T1000 (cell line): Measurements from ENCODE around the gene CLDN2.
"Not testable (repeated sequence)": the region's sequence is repeated elsewhere in the genome, so short reads cannot be mapped to it uniquely, and the experiment has no call there.

Experiments
- DNase-seq: peaks from one replicate; lab custom pipeline; 2025; ENCODE audit warnings: mixed read lengths; lab: John Stamatoyannopoulos, UW

CLDN2 gene

DNA sequence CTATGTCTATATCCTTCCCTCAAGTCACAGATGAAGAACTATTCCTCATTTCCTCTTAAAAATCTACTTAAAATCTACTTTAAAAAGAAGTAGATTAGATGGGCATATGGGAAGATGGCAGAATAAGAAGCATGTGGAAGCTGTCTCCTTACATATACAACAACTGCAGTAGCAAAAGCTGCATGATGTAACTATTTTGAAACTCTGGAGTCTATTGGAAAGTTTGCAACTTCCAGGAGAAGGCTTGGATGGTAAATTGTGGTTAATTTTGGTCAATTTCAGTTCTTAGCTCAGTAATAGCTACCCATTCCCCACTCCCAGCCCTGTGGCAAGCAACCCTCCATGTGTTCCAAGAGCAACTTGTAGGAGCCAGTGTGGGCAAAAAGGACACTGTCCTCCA lies 42.9 kb downstream of the CLDN2 start:
- no peak for DNase-seq

DNA sequence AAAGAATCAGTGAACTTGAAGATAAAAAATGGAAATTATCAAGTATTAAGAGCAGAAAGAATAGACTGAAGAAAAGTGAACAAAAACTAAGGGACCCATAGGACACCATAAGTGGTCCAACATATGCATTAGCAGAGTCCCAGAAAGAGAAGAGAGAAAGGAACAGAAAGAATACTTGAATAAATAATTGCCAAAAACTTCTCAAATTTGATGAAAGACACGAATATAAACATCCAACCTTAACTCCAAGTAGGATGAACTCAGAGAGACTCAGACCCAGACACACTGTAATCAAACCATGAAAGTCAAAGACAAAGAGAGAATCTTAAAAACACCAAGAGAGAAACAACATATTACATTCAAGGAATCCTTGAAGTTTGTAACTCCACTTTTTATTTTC lies 44.1 kb downstream of the CLDN2 start:
- no peak for DNase-seq

DNA sequence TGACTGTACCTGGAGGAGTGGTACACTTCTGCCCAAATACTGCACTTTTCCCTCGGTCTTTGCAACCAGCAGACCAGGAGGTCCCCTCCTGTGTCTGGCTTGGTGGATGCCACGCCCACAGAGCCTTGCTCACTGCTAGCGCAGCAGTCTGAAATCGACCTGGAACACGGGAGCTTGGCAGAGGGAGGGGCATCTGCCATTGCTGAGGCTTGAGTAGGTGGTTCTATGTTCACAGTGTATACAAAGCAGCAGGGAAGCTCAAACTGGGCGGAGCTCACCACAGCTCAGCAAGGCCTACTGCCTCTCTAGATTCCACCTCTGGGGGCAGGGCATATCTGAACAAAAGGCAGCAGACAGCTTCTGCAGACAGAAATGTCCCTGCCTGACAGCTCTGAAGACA lies 46.3 kb downstream of the CLDN2 start:
- DNase-seq, result not testable (repeated sequence)

DNA sequence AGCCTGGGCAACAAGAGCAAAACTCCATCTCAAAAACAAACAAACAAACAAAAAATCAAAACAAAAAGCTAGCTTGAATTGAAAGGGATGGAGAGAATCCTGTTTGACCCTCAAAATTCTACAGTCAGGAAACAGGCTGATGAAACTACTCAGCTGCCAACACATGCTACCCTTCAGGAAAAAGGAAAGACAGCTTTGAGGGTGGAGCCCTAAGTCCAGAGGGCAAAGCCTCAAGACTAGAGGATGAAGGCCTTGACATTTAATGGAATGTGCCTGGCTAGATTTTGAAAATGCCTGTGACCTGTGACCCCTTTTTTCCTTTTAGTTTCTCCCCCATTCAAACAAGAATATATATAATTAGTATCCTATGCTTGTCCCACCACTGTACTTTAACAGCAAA lies 52.7 kb downstream of the CLDN2 start:
- no peak for DNase-seq

DNA sequence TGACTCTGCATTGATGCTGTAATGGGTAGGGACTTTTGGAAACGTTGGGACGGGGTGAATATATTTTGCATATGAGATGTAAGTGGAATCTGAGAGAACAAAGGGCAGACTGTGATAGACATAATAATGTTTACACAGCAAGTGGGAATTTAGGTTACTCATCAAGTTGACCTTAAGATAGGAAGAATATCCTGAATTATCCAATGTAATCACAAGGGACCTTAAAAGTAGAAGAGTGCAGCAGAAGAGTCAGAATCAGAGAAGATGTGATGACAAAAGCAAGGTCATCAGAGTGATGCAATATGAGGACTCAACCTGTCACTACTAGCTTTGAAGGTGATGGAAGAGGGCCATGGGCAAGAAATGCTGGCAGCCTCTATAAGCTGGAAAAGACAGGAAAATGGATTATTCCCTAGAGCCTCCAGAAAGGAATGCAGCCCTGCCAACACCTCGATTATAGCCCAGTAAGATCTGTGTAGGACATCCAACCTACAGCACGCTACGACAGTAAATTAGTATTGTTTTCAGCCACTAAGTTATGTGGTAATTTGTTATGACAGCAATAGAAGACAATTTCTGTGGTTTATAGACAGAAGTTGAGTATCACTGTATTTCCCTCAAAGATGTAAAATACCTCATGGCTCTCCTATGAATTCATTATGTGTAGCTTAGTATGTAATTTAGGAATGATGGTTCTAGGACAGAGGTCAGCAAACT lies 53.4 kb downstream of the CLDN2 start:
- no peak for DNase-seq

DNA sequence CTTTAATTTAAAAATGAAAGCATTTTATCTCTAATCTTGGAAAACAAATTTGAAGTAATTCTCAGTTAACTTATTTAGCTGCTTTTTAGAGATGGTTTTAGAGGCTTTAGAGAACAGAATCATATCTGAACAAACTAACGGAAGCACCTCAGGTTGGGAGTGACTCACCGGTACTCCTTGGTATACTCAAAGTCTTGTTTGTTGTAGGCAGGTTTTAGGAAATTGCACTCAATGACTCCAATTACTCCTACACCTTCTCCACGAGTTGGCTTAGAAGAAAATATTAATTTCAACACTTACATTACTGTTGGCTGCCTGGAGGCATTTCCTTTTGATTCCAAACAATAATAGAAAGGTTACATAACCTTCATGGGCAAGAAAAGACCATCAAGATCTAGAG lies 56.2 kb downstream of the CLDN2 start:
- no peak for DNase-seq
